ENCODE measurements around the gene HSPG2.
"Not testable (repeated sequence)": the region's sequence is repeated elsewhere in the genome, so short reads cannot be mapped to it uniquely, and the experiment has no call there.

Gene HSPG2

GRCh38 chr1:21828075-21828474 lies 109.0 kb downstream of the HSPG2 start:
- TF ChIP-seq, protein P1, sequence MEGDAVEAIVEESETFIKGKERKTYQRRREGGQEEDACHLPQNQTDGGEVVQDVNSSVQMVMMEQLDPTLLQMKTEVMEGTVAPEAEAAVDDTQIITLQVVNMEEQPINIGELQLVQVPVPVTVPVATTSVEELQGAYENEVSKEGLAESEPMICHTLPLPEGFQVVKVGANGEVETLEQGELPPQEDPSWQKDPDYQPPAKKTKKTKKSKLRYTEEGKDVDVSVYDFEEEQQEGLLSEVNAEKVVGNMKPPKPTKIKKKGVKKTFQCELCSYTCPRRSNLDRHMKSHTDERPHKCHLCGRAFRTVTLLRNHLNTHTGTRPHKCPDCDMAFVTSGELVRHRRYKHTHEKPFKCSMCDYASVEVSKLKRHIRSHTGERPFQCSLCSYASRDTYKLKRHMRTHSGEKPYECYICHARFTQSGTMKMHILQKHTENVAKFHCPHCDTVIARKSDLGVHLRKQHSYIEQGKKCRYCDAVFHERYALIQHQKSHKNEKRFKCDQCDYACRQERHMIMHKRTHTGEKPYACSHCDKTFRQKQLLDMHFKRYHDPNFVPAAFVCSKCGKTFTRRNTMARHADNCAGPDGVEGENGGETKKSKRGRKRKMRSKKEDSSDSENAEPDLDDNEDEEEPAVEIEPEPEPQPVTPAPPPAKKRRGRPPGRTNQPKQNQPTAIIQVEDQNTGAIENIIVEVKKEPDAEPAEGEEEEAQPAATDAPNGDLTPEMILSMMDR (IDR thresholded peaks at IDR 0.05; ENCODE audit: low read depth, low read length, missing control alignments), result no peak
- in situ Hi-C loops (cut with HindIII; ENCODE audit: low sequenced_read_pairs), result no loop called here
- DNase-seq (ENCODE audit: low read depth), result no peak
- H3K4me3 ChIP-seq (ENCODE audit: low read depth, low read length), result no peak overlapping the region

DNA sequence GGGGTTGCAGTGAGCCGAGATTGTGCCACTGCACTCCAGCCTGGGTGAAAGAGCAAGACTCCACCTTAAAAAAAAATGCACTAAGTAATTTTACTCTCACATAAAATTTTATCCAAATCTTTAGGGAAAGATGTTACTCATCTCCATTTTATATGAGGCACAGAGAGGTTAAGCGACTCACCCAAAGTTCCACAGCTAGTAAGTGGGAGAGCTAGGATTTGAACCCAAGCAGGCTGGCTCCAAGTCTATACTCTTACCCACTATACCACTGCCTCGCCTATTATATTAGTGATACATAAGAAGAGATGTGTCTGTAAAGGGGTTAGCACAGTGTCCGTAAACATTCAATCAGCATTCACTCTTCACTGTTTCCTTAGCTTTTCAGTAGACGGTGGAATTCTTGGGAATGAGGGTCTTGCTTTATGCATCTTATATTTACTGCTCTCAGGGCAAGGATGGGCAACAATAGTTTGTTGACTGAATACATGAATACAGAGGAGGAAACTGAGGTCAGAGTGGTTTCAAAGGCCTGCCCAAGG lies 109.9 kb downstream of the HSPG2 start:
- DNase-seq (ENCODE audit: low read depth), result no peak
- H3K4me3 ChIP-seq (ENCODE audit: low read depth, low read length), result no peak overlapping the region
- TF ChIP-seq, protein P1 (IDR thresholded peaks at IDR 0.05; ENCODE audit: low read depth, low read length, missing control alignments), result no peak
- in situ Hi-C loops (cut with HindIII; ENCODE audit: low sequenced_read_pairs), result no loop called here

DNA sequence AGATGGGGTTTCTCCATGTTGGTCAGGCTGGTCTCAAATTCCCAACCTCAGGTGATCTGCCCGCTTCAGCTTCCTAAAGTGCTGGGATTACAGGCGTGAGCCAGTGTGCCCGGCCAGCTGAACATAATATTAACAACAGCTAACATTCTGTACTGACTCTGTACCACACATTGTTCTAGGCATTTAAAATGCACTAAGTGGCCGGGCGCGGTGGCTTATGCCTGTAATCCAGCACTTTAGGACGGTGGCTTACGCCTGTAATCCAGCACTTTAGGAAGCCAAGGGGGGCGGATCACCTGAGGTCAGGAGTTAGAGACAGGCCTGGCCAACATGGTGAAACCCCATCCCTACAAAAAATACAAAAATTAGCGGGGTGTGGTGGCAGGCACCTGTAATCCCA lies 110.4 kb downstream of the HSPG2 start:
- DNase-seq (ENCODE audit: low read depth); in situ Hi-C loops (cut with HindIII; ENCODE audit: low sequenced_read_pairs); H3K4me3 ChIP-seq (ENCODE audit: low read depth, low read length): not testable (repeated sequence)

GRCh38 chr1:21825393-21825792 lies 111.7 kb downstream of the HSPG2 start:
- DNase-seq (ENCODE audit: low read depth), result no peak
- TF ChIP-seq, protein P1 (IDR thresholded peaks at IDR 0.05; ENCODE audit: low read depth, low read length, missing control alignments), result no peak
- in situ Hi-C loops (cut with HindIII; ENCODE audit: low sequenced_read_pairs), result no loop called here
- no peak overlapping the region for H3K4me3 ChIP-seq (ENCODE audit: low read depth, low read length)

DNA sequence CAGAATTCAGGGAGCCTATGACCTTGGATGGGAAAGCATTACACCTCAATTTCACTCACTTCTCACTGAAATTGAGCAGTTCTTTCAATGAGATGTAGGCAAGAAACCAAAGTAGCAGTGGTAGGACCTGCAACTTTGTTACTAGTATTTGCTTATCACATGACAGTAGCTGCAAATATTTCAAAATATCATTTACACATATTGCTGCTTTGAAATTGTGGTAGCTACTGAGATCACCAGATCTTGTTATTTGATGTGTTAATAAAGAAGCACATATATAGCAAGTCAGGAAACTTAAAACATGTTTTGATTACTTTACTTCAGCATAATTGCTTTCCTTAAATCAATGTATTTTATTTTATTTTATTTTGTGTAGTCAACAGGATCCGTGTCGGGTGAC lies 112.2 kb downstream of the HSPG2 start:
- no peak overlapping the region for H3K4me3 ChIP-seq (ENCODE audit: low read depth, low read length)
- TF ChIP-seq, protein P1 (IDR thresholded peaks at IDR 0.05; ENCODE audit: low read depth, low read length, missing control alignments), result no peak
- in situ Hi-C loops (cut with HindIII; ENCODE audit: low sequenced_read_pairs), result no loop called here
- no peak for DNase-seq (ENCODE audit: low read depth)

DNA sequence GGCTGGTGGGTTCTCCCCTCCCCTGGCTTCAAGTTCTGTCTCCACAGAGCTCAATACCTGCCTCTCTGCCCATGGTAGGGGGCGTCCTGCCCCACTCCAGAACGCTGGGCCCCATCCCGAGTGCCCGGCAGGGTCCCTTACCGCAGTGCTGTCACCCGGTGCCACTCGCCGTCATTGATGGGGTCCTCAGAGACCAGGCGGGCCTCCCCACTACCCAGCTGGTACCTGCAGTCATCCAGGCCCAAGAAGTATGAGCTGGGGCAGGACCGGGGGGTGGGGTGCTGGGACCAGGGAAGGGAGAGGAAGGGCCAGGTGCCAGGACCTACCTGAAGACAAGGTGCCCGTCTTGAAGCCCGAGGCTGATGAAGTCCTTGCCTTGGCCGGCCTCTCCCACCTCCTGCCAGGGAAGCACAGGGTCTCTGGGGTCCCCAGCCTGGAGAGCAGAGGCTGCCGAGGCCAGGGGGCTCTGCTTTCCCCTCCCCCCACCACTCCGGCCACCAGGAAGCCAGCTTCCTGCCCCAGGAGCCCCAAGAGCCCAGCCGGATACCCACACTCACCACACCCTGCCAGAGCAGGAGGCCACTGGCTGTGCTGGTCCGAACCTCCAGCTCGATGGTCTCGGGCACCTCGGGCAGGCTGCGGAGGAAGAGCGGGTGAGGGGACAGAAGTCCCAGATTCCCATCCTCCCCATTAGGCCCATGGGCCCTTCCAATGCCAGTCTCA lies 113.0 kb downstream of the HSPG2 start:
- in situ Hi-C loops (cut with HindIII; ENCODE audit: low sequenced_read_pairs), result no loop called here
- no peak overlapping the region for H3K4me3 ChIP-seq (ENCODE audit: low read depth, low read length)
- TF ChIP-seq, protein P1 (IDR thresholded peaks at IDR 0.05; ENCODE audit: low read depth, low read length, missing control alignments), result no peak
- DNase-seq (ENCODE audit: low read depth), result no peak

GRCh38 chr1:21823206-21823979 lies 113.7 kb downstream of the HSPG2 start:
- TF ChIP-seq, protein P1 (IDR thresholded peaks at IDR 0.05; ENCODE audit: low read depth, low read length, missing control alignments), result no peak
- no peak overlapping the region for H3K4me3 ChIP-seq (ENCODE audit: low read depth, low read length)
- in situ Hi-C loops (cut with HindIII; ENCODE audit: low sequenced_read_pairs), result no loop called here
- no peak for DNase-seq (ENCODE audit: low read depth)

All from astrocyte of the cerebellum (primary cell).